ENCODE results near the gene ELP5.
A peak's percentile ranks its signal among the peaks of the same experiment; 100 is the strongest.

The ELP5 gene

GRCh38 chr17:7290166-7290565 lies 38.2 kb downstream of the ELP5 start:
- DNase-seq: no peak

- no peak for DNase-seq
These were observed 38.7 kb downstream of the ELP5 start for GRCh38 chr17:7290685-7291084.

- DNase-seq: no peak
These were observed 40.2 kb downstream of the ELP5 start for GRCh38 chr17:7292194-7292593.

- no peak for DNase-seq
These were observed 40.7 kb downstream of the ELP5 start for GRCh38 chr17:7292729-7293128.

- no peak for DNase-seq
These were observed 41.1 kb downstream of the ELP5 start for GRCh38 chr17:7293159-7293558.

- no peak for DNase-seq
These were observed 42.0 kb downstream of the ELP5 start for GRCh38 chr17:7293816-7294613.

GRCh38 chr17:7294614-7295153 lies 42.7 kb downstream of the ELP5 start, which contains the start of gene YBX2:
Gene YBX2 (minus strand): TSS chr17:7294639. CDS start chr17:7294500, 139 bp downstream.
- DNase-seq: peak; percentile 46

GRCh38 chr17:7295230-7296180 lies 43.5 kb downstream of the ELP5 start:
- no peak for DNase-seq

GRCh38 chr17:7296189-7296861 lies 44.3 kb downstream of the ELP5 start:
- peak; percentile 70 for DNase-seq

- no peak for DNase-seq
These were observed 52.2 kb downstream of the ELP5 start for GRCh38 chr17:7304179-7304578.

- peak; percentile 100 for DNase-seq
These were observed 55.1 kb downstream of the ELP5 start, which contains the start of gene EIF5A for GRCh38 chr17:7306911-7307685. Gene EIF5A (plus strand): TSS chr17:7307628. CDS start chr17:7309636, 2,008 bp downstream.

- peak; percentile 45 for DNase-seq
These were observed 55.9 kb downstream of the ELP5 start for GRCh38 chr17:7307686-7308624.

GRCh38 chr17:7308625-7309433 lies 56.8 kb downstream of the ELP5 start:
- peak; percentile 82 for DNase-seq
